Testis (tissue), 3 donors: Measurements from ENCODE around the gene NXPH4. TPM values are rescaled to one million over a fixed set of nuclear protein-coding genes. Genes with fewer than 3 reads are reported as not detected.

ENCODE experiments used
- DNase-seq: peaks from one replicate; pipeline ENCODE4 v3.0.0-alpha.2; 2019
- H3K27ac ChIP-seq, 2 donors: fragments of 200-600 bp; sonication (generic); one replicate each; pipeline ENCODE4 v1.5.1; 2019
- H3K27me3 ChIP-seq: fragments of 200-600 bp; sonication (generic); one replicate; pipeline ENCODE4 v1.5.1; 2019
- H3K36me3 ChIP-seq: fragments of 200-600 bp; sonication (generic); one replicate; pipeline ENCODE4 v1.5.1; 2017; ENCODE audit warnings: low read depth; ENCODE audit errors: missing control alignments
- H3K4me1 ChIP-seq: fragments of 200-600 bp; sonication (generic); one replicate; pipeline ENCODE4 v1.5.1; 2019
- H3K4me3 ChIP-seq, 2 donors: fragments of 200-600 bp; sonication (generic); one replicate each; pipeline ENCODE4 v1.5.1; 2017 to 2019
- H3K9me3 ChIP-seq: fragments of 200-600 bp; sonication (generic); one replicate; pipeline ENCODE4 v1.5.1; 2017
- POLR2A ChIP-seq: fragments of 450-650 bp; IDR thresholded peaks from one replicate; pipeline ENCODE4 v1.6.1; 2017; ENCODE audit warnings: antibody characterized with exemption, mild to moderate bottlenecking, moderate library complexity
- WGBS, 2 donors: methylation state at CpG; one replicate each; pipeline ENCODE4 v1.1.5; 2018; 5-methylcytosine and 5-hydroxymethylcytosine counted together
- intact Hi-C: fragments of 100-400 bp; cut with DNase I; formaldehyde crosslinking; loops from one replicate; pipeline ENCODE4 v1.15.1; 2023; ENCODE audit warnings: low total_unique reads
- polyA plus RNA-seq: library from polyadenylated mRNA; stranded (reverse); fragments of 350-450 nt; fragmentation: Illumina TruSeq; extraction: RNeasy Lipid Tissue Mini Kit (QIAGEN cat#74804); gene quantifications from one replicate; pipeline ENCODE4 v1.2.3, GENCODE V29; 2014; ENCODE audit warnings: low read depth, low replicate concordance; ENCODE audit not compliant: insufficient read depth
- total RNA-seq, 2 donors: library from RNA; depleted of rRNA; stranded (reverse); fragments of >200 nt; gene quantifications; one replicate each; pipeline ENCODE4 v1.2.3, GENCODE V29; 2016
- TF ChIP-seq, protein P1 (sequence below), 3 experiments: fragments of 450-650 bp in 2 of 3; fragments of 200-600 bp in 1 of 3; sonication (generic) in 1 of 3; IDR thresholded peaks; one replicate each; pipeline ENCODE4 v1.5.1; 2016 to 2019; ENCODE audit warnings: antibody characterized with exemption in 3 of 3, mild to moderate bottlenecking in 2 of 3, moderate library complexity in 1 of 3

NXPH4 gene
- total and polyA plus RNA-seq, 3 donors from 2014 or later = 1.8 to 7.7 (median 7.5) TPM

DNA sequence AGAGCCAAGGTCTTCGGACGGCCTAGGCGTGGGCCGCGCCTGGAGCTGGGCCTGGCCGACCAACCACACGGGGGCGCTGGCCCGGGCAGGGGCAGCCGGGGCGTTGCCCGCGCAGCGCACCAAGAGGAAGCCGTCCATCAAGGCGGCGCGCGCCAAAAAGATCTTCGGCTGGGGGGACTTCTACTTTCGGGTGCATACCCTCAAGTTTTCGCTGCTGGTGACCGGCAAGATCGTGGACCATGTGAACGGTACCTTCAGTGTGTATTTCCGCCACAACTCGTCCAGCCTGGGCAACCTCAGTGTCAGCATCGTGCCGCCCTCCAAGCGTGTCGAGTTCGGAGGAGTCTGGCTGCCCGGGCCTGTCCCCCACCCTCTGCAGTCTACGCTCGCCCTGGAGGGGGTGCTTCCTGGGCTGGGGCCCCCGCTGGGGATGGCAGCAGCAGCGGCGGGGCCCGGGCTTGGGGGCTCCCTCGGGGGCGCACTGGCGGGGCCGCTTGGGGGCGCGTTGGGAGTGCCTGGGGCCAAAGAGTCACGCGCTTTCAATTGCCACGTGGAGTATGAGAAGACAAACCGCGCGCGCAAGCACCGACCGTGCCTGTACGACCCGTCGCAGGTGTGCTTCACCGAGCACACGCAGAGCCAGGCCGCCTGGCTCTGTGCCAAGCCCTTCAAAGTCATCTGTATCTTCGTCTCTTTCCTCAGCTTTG lies 8.5 kb downstream of the NXPH4 start:
- Histone ChIP-seq H3K27me3 (no peaks in the 10 kb centered on the region), H3K4me3 (peak overlapping the region; percentile 26 to 43), H3K36me3 (no peaks in the 10 kb centered on the region), H3K27ac (no peak overlapping the region), H3K4me1 (peaks cover 16% of the 10 kb centered on the region), H3K9me3 (no peaks in the 10 kb centered on the region)
- 24 to 42% methylated on average over 16 to 52 of the region's 61 CpGs for whole genome bisulfite sequencing, 2 donors
- DNase-seq = no peak
- no peak for TF ChIP-seq POLR2A
- TF ChIP-seq, protein P1, sequence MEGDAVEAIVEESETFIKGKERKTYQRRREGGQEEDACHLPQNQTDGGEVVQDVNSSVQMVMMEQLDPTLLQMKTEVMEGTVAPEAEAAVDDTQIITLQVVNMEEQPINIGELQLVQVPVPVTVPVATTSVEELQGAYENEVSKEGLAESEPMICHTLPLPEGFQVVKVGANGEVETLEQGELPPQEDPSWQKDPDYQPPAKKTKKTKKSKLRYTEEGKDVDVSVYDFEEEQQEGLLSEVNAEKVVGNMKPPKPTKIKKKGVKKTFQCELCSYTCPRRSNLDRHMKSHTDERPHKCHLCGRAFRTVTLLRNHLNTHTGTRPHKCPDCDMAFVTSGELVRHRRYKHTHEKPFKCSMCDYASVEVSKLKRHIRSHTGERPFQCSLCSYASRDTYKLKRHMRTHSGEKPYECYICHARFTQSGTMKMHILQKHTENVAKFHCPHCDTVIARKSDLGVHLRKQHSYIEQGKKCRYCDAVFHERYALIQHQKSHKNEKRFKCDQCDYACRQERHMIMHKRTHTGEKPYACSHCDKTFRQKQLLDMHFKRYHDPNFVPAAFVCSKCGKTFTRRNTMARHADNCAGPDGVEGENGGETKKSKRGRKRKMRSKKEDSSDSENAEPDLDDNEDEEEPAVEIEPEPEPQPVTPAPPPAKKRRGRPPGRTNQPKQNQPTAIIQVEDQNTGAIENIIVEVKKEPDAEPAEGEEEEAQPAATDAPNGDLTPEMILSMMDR (IDR thresholded peaks at IDR 0.05) = peak; percentile 30 to 41 (median 31)
- intact Hi-C loops = no loop called here

DNA sequence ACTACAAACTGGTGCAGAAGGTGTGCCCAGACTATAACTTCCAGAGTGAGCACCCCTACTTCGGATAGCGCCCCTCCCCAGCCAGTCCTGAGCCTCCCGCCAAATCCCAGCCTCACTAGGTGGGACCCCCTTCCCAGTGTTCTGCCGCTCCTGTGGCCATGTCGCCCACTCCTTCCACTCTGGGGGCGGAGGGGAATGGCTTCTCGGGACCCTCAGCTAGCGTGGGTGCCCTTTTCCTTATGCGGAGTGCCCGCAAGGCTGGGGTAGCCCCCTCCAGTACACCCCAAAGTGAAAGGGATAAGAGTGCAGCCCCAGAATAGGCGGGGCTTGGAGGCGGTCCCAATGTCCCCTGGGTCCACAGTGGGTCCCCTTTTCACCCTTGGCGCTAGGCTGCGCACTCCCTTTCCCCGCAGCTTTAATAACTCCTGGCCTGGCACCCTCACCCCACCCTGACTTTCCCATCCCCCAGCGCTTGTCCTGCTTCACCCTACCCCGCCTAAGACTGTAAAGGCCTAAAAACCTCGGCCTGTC lies 9.2 kb downstream of the NXPH4 start:
- Histone ChIP-seq H3K9me3 (no peaks in the 10 kb centered on the region), H3K27me3 (no peaks in the 10 kb centered on the region), H3K27ac (no peak overlapping the region), H3K4me3 (no peak overlapping the region), H3K4me1 (peaks cover 22% of the 10 kb centered on the region), H3K36me3 (no peaks in the 10 kb centered on the region)
- TF ChIP-seq POLR2A = no peak
- TF ChIP-seq, protein P1 (IDR thresholded peaks at IDR 0.05) = no peak
- no peak for DNase-seq
- 50 to 60% methylated on average over 14 to 18 of the region's 18 CpGs for WGBS, 2 donors
- intact Hi-C loops = no loop called here

DNA sequence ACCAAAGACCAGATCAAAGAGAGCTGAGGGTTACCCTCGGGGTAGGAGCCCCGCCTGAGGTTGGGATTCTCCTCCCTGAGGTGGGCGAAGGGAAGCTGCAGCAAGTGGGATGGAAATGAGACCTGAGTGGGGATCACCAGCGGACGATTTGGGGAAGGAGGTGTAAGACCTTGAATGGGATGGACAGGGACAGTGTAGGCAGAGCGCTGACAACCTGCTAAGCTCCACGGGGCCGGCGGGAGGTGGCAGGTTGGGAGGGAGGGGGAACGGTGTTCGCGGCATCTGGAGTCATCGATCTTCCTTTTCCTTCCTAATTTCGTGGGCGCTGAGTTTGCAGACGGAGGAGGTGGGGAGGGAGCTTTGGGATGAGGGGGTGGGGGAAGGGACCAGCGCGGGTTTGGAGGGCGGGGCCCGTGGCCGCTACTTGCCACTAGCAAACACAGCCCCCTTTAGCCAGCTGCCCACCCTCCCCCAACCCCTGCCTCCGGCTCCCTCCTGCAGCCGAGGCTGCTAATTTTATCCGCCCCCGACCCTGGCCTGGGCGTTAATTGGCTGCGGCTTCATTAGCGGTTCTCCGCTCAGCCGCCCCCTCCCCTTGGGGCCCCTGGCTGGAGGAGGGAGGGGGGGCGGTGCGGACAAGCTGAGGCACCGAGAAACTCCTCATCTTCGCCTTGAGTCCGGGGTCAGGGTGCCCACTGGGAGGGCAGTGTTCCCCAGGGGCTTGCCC lies 10.2 kb downstream of the NXPH4 start:
- H3K36me3 ChIP-seq = no peaks in the 10 kb centered on the region
- no peaks in the 10 kb centered on the region for H3K27me3 ChIP-seq
- peaks cover 26% of the 10 kb centered on the region for H3K4me1 ChIP-seq
- no peak overlapping the region for H3K27ac ChIP-seq
- peak overlapping the region in 1 of 2 donors; percentile 12 for H3K4me3 ChIP-seq
- no peak for DNase-seq
- WGBS, 2 donors = 17 to 19% methylated on average over 29 to 31 of the region's 35 CpGs
- intact Hi-C loops = no loop called here
- no peak for TF ChIP-seq POLR2A
- TF ChIP-seq, protein P1 (IDR thresholded peaks at IDR 0.05) = no peak
- H3K9me3 ChIP-seq = no peaks in the 10 kb centered on the region

DNA sequence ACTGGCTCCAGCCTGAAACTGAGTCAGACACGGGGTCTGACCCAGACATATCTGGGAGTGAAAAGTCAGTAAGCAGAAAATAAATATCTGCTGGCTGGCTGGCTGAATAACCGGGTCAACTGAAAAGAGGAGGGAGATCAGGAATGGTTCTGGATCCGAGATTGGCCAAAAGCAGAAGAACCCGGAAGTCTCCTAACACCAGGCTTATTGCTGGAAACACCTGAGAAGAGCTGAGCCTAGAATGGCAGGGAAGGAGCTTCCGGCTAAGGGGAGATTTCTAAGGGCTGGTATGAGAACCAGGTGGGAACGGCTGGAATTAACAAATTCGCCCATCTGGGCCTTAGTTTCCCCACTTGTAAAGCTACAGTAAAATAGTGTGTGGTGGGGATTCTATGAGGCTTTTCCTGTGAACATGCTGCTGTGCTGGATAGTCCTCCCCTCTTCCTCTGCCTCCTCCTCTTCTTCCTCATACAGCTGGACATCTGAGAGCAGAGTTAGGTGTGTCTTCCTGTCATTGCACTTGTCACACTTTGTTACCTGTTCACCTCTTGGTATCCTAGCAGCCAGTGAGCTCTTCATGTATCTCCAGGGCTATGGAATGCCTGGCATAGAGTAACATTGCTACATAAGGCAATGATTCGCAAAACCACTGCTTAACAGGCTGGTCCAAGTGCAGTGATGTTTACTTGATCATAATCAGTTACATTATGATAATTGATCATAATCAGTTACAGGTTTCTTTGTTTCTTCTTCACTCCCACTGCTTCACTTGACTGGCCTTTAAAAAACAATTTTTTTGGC lies 10.9 kb downstream of the NXPH4 start:
- WGBS, 2 donors = 43 to 49% methylated on average over 7 to 8 of the region's 8 CpGs
- intact Hi-C loops = no loop called here
- no peak for TF ChIP-seq POLR2A
- TF ChIP-seq, protein P1 (IDR thresholded peaks at IDR 0.05) = no peak
- H3K27ac ChIP-seq = no peak overlapping the region
- no peaks in the 10 kb centered on the region for H3K27me3 ChIP-seq
- no peaks in the 10 kb centered on the region for H3K9me3 ChIP-seq
- no peak overlapping the region for H3K4me3 ChIP-seq
- no peak for DNase-seq
- H3K36me3 ChIP-seq = no peaks in the 10 kb centered on the region
- peaks cover 26% of the 10 kb centered on the region for H3K4me1 ChIP-seq
